Stimulated activated CD4-positive, alpha-beta T cell treated with anti-CD3 and anti-CD28 coated beads, TNF-alpha, amount 100 ng/mL, for 1 hour (primary cell): Measurements from ENCODE around the gene CCL11.

ENCODE experiments used
- DNase-seq, 3 donors: peaks; one replicate each; pipeline ENCODE4 v3.0.0-alpha.2; 2020; ENCODE audit warnings: low read depth in 3 of 3, low spot score in 1 of 3

The CCL11 gene

GRCh38 chr17:34285286-34285792 is at the start of gene CCL11:
CCL11 (plus strand) TSS chr17:34285742; CDS start chr17:34285809, 67 bp downstream.
- DNase-seq = no peak

- DNase-seq = no peak
Measured at GRCh38 chr17:34236281-34236892, 49.2 kb upstream of the CCL11 start.

- DNase-seq = no peak
Measured at GRCh38 chr17:34237458-34237857, 48.1 kb upstream of the CCL11 start.

- DNase-seq = no peak
Measured at GRCh38 chr17:34241062-34241461, 44.5 kb upstream of the CCL11 start.

- no peak for DNase-seq
Measured at GRCh38 chr17:34242587-34243363, 42.8 kb upstream of the CCL11 start.

GRCh38 chr17:34243364-34244320 is 41.9 kb upstream of the CCL11 start:
- no peak for DNase-seq

- no peak for DNase-seq
Measured at GRCh38 chr17:34245351-34245905, 40.1 kb upstream of the CCL11 start.

GRCh38 chr17:34246446-34246845 is 39.1 kb upstream of the CCL11 start:
- DNase-seq = no peak

GRCh38 chr17:34246881-34247280 is 38.7 kb upstream of the CCL11 start:
- no peak for DNase-seq

GRCh38 chr17:34248511-34249024 is 37.0 kb upstream of the CCL11 start:
- DNase-seq = no peak

- no peak for DNase-seq
Measured at GRCh38 chr17:34249061-34249460, 36.5 kb upstream of the CCL11 start.

GRCh38 chr17:34249478-34249877 is 36.1 kb upstream of the CCL11 start:
- DNase-seq = no peak

GRCh38 chr17:34251186-34251585 is 34.4 kb upstream of the CCL11 start:
- DNase-seq = no peak

- DNase-seq = no peak
Measured at GRCh38 chr17:34252095-34252443, 33.5 kb upstream of the CCL11 start.

GRCh38 chr17:34252444-34253138 is 33.0 kb upstream of the CCL11 start:
- no peak for DNase-seq

- DNase-seq = no peak
Measured at GRCh38 chr17:34253139-34253525, 32.4 kb upstream of the CCL11 start.

- no peak for DNase-seq
Measured at GRCh38 chr17:34254146-34254545, 31.4 kb upstream of the CCL11 start.

GRCh38 chr17:34254651-34255380 is 30.7 kb upstream of the CCL11 start, which contains the start of gene CCL2:
CCL2 (plus strand) TSS chr17:34255285; CDS start chr17:34255350, 65 bp downstream.
- DNase-seq = no peak

GRCh38 chr17:34255381-34255732 is 30.2 kb upstream of the CCL11 start:
- DNase-seq = no peak

GRCh38 chr17:34255841-34256240 is 29.7 kb upstream of the CCL11 start:
- no peak for DNase-seq
